ENCODE measurements around the gene PTPRT.

Gene PTPRT

DNA sequence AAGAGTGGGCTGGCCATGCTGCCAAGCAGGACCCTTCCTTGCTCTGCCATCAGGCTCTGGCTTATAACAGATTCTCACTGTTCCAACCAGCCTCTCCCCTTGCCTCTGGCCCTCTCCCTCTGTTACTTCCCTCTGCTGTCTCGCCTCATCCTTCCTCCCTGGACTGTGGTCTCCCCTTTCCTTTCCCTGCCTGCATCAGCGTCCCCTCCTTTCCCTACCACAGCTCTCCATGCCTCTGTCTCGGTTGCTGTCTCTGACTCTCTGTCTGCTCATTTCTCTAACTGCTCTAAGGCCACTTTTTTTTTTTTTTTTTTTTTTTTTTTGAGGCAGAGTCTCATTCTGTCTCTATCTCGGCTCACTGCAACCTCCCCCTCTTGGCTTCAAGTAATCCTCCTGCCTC, 173.4 kb downstream of the PTPRT start:
- no peak for DNase-seq

DNA sequence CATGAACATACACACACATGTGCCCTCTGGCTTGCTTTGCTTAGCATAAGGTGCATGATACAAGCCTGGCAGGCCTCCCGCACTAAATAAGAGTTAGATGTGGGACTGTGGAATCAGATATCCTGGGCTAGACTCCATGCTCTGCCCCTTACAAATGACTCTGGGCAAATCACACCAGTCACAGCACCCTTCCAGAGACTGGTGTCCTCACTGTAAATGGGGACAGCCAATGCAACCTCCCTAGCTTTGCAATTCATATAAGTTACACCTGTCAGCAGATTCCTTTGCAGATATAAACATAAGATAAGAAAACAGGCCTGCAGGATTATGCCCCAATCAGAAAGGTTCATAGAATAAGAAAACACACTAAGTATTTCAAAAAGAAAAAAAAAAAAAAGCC, 174.1 kb downstream of the PTPRT start:
- no peak for DNase-seq

DNA sequence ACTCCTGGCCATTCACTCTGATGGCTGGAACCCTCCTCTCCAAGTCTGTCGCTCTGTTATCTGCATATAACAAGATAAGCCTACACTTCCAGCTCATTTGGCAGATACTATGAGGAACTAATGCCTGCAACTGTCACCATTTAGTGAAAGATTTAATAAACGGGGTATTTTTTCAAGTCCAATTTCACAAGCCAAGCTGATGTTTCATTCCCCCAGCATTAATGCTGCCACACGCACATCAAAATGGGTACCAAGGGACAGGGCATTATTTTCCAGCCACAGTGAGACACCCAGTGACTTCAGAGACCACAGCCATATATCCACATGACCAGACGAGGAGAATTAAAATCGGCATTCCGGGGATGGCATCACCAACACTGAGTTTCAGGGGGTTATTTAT, 175.5 kb downstream of the PTPRT start:
- DNase-seq: no peak

DNA sequence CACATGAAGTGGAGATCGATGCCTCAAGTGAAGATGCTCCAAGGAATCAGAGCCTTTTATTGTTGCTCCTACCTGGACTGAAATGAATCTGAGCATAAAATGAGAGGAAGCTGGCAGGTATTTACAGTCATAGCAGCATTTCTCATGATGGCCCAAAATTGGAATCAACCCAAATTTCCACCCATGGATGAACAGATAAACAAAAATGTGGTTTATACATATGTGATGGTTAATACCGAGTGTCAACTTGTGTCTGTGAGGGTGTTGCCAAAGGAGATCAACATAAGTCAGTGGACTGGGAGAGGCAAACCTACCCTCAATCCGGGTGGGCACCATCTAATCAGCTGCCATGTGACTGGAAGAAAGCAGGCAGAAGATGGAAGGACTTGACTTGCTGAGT, 178.2 kb downstream of the PTPRT start:
- DNase-seq: peak; percentile 60

DNA sequence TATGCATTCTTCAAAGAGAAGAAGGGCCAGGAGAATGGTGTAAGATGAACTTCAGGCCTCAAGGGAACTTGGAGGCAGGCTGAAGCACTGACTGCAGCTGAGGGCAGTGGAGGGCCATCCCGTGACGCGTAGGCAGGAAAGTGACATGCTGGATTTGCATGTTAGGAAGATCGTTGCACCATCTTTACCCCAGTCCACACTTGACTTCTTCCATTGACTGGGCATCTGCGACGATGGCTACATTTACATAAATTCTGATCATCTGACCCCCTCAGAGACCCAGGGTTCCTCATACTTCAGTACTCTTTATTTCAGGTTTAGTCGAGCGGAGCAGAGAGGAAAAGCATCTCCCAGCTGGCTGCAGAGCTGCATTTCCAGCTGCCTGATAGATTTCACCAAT, 180.2 kb downstream of the PTPRT start:
- DNase-seq: no peak

DNA sequence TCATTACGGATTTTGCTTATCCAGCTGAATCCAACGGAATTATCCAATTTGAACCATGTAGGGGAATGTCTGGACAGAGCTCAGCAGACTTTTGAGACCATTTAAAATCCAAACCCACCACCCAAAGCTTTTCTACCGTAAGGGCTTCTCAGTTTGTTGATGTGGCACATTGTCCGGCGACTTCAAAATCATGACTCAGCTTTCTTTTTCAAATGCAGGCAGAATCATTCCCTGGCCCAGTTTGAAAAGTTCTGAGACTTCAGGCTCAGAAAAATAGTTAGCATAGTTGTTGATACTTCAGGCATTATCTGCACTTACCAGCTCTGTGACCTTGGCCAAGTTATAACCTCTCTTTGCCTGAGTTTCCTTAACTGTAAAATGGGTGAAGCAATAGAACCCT, 182.2 kb downstream of the PTPRT start:
- DNase-seq: no peak

DNA sequence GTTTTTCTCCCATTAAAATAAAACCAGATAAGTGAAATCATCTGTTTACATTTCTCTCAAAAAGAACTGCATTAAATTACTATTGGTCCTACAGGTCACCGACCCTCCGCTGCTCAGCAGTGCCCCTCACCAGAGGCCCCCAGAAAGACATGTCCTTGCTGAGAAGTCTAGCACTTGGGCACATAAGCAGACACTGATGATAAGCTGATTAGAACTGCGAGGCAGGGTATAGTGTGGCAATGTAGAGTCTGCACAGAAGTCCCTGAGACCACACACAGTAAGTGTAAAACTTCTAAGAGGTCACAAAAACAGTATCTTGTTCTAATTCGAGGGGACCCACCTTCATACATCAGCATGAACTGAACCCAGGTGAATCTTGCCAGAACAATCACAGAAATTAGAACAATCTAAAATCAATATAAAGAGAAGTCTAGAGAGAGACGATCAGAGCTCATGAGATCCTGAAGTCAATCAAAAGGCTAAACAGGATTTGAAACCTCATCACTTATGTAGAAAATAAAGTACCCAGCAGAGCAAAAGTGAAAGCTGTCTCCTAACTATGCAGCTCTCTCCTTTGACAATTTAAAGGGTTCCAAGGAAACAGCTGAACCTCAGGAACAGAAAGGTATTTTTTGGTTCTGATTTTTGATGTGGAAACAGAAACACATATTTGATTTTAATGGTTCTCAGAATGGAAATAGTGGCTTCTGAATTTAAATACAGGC, 182.9 kb downstream of the PTPRT start:
- DNase-seq: no peak

DNA sequence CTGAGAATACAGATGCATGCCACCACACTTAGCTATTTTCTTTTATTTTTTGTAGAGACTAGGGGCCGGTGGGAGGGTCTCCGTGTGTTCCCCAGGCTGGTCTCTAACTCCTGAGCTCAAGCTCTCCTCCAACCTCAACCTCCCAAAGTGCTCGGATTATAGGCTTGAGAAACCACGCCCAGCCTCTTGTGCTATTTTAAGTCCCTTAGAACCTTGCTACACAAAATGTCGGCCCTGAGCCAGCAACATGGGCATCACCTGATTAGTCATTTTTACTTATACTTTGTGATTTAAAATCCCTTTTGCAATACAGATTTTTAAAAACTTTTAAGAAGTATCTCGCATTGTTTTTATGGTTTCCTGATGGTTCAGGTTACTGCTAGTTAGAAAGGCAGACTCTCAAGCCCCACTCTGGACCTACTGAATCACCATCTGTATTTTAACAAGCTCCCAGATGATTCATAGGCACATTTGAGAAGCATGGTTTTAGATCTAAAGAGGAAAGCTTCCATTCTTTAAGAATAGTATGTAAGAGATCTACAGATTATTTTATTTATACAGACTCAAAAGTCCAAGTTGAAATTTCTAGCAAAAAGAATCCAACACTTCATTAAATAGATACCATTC, 186.3 kb downstream of the PTPRT start:
- no peak for DNase-seq

DNA sequence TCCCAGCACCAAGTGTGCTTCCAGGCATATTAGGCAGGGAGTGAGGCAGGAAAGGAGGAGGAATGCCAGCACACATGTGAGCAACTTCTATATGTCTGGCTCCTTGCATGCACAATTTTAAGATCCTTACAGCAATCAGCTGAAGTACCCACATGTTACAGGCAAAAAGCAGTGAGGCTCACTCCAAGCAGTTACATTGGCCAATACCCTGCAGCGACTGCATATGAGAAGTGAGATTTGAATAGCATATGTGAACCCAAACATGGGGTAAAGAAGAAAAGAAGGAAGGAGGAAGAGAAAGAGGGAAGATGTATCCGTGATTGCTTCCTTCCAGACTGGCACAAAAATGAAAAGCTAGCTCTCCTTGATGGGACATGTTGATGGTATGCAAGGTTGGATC, 193.6 kb downstream of the PTPRT start:
- no peak for DNase-seq

DNA sequence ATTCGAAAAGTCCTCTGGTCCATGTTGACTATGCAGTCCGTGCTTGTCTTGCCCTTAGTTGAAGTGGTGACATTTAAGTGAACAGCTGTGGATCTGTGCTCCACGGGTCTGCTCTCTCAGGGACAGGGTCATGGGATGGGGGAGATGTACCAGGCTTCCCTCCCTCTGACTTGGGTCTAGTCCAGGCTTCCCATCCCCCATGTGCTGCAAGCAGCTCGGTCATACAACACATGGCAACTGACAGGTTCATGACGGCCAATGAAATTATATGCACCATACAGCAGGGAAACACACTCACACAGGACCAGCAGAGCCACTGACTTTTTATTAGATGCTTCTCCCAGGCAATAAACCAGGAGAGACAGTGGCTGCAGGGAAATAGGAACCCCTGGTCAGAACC, 201.4 kb downstream of the PTPRT start:
- DNase-seq: no peak

DNA sequence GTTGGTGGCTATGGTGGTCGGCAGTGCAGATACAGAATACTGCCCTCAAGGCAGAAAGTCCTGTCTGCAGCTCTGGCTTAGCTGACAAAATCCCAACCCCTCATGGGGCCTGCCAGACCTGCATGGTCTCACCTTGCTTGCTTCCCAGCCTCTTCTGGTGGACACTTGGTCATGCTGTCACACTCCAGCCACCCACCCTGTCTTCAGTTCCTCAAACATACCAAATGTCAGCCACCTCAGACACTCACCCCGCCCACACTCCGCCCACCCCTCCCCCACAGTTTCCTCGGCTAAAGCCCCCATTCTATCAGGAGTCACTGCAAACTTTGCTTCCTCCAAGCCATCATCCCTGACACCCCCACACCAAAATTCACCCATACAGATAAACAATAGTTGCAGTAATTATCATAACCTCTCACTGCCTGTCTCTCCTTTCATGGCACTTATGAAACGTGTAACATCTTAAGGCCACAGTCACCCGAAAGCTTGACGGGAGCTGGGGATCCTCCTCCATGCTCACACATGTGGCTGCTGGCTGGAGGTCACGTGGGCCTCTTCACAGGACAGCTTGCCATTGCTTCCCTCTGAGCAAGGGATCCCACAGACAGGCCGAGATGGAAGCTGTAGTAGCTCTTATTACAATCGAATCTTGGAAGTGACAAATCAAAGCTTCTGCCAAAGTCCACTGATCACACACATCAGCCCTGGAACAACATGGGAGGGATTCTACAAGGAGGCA, 202.2 kb downstream of the PTPRT start:
- no peak for DNase-seq

DNA sequence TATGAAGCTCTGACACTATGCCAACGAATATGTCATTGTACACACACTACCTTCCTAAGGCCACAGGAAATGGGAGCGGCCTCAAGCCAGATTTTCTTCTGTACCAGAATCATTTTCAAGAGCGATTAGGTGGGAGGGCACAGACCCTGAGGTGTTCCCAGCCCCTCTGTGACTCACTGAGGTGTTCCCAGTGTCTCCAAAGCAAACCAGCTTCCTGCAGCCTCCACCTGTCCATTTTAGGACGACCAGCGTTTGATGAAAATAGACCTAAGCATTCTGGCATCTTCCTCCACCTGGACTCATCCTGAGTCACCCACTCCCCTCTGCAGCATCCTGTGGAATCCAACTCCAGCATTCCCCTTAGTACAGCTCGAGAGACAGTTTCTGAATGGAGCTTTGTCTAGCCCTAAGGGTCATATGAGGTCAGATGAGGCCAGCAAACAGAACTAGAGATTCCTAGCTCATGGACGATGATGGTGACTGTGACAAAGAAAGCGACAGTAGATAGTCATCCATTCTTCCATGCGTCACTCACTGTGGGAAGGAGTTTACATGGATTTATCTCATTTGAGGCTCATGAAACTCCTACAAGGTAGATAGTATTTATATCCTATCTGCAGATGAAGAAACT, 203.4 kb downstream of the PTPRT start:
- peak; percentile 91 for DNase-seq

DNA sequence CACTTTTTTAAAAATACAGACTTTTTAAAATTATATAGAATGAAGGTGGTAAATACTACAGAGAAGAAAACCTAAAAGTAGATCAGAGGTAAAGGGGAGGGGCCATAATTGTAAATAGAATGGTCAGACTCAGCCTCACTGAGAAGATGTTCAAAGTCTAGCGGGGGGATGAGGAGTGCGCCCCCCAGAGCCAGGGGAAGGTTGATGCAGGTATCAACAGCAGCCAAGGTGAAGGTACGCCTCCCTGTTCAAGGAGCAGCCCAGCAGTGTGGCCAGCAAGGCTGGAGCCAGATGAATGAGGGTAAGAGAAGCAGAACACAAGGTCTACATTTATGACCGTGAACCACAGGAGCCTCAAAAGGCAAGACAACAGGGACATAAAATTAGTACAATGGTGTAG, 204.1 kb downstream of the PTPRT start:
- DNase-seq: no peak

DNA sequence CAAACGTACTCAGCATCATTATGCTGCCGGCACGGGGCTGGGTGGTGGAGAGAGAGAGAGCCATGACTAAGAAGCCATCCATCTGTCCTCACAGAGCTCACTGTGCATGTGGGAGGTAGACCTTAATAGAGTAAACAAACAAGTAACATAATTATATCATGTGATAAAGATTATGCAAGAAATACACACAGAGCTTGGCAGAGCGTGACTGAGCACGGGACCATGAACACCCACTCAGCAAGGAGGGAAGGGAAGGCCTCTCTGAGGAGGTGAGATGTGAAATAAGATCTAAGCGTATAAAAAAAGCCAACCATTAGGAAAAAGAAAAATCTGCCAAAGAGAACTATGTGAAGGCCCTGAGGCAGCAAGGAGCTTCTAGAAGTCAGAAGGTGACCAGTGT, 207.5 kb downstream of the PTPRT start:
- peak; percentile 71 for DNase-seq

DNA sequence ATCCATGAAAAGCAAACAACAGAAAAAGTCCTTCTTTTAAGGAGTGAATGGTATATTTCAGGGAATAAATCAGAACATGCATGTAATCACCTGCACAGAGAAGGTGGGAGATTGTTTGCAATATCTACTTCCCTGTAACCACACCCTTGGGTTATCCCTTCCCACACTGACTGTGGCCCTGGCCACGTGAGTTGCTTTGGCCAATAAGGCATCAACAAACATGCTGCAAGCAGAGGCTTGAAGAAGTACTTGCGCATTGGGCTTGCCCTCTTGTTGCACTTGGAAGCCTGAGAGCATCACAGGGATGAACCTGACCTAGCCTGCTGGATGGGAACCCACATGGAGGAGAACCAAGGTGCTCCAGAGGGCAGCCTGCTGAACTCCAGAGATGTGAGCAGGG, 208.5 kb downstream of the PTPRT start:
- DNase-seq: no peak

DNA sequence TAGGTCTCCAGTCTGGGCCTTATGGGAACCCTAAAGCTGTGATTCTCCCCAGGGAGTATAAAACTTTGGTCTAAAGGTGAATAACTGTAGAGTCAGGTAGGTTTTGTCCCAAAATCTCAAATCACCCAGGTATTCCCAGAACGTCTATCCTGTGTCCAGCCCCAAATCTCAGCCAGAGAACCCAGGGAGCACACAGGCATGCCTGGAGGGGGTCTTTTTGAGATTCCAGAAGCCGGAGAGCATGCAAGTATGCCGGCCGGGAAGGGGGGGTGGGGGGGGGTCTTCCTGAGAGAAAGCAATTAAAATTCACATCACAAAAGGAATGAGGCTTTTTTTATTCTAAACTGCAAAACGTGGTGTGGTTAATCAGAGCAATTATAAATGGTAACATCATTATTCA, 210.0 kb downstream of the PTPRT start:
- DNase-seq: no peak

DNA sequence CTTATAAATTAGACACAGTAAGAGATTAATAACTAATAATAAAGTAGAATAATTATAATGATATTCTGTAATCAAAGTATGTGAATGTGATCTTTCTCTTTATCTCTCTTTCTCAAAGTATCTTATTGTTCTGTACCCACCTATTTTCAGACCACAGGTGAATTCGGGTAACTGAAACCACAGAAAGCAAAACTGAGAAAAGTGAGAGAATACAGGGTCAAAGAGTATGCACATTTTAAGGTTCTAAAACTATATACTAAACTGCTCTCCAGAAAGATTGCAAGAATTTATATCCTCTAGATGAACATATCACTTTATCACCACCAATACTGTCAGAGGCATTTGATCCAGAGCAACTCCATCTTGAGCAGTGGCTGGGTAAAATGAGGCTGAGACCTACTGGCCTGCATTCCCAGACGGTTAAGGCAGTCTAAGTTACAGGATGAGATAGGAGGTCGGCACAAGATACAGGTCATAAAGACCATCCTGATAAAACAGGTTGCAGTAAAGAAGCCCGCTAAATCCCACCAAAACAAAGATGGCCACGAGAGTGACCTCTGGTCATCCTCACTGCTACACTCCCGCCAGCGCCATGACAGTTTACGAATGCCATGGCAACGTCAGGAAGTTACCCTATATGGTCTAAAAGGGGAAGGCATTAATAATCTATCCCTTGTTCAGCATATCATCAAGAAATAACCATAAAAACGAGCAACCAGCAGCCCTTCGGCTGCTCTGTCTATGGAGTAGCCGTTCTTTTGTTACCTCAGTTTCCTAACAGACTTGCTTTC, 211.3 kb downstream of the PTPRT start:
- no peak for DNase-seq

DNA sequence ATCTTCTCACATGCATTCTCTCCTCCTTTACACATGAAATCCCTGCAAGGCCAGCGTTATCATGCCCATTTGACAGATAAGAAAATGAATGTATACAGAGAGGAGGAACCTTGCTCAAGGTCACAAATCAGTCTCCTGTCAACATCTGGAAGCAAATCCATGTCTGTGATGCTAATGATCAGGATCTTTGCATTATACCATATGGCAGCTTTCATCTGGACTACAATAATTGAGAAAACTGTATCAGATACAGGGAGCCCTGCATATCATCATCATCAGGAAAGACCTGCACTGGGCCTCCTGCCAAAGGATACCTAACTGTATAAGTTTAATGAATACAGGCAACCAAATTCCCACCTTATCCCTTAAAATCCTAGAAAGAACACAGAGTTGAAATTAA, 213.7 kb downstream of the PTPRT start:
- DNase-seq: no peak

DNA sequence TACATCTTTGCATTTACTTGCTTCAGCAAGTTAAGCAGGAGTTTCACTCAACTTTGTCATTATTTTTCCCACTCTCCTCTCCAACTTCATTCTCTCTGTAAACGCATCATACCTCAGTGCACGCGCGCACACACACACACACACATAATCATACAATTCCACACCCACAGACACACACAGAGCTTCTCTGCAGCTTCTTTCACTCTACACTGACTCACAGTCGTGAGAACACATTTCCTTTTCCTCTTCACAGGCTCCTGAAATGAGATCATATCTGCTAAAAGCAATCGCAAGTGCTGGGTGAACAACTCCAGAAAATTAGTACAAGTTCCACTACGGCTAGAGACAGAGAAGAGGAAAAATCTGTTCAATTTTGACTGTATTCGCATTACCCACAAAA, 215.4 kb downstream of the PTPRT start:
- no peak for DNase-seq

DNA sequence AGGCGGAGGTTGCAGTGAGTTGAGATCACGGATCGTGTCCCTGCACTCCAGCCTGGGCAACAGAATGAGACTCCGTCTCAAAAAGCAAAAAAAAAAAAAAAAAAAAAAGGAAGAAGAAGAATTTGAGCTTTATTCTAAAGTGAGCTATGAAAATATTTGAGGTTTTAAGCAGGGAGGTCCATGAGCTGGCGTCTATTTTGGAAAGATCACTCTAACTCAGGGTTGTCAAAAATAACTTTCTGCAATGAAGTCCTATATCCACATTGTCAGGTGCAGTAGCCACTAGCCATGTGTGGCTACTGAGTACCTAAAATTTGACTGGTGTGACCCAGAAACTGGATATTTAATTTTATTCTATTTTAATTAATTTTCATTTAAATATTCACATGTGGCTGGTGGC, 217.1 kb downstream of the PTPRT start:
- no peak for DNase-seq

DNA sequence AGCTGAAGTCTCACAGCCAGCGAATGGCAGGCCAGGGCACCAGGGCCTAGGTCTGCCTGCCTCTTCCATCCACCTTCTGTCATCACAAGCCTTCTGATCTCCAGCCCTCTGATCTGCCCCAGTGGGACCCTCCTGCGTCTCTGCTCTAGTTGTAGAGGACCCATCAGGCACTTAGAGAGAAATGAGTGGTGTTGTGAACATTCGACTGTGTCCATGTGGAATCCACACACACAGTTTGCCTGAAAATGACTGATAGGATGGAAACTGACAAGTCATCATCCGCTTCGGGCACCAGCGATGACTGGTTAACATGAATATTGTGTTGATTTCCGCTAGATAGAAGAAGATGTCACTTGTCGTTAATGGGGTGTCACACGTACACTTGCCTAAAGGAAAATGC, 221.0 kb downstream of the PTPRT start:
- no peak for DNase-seq

DNA sequence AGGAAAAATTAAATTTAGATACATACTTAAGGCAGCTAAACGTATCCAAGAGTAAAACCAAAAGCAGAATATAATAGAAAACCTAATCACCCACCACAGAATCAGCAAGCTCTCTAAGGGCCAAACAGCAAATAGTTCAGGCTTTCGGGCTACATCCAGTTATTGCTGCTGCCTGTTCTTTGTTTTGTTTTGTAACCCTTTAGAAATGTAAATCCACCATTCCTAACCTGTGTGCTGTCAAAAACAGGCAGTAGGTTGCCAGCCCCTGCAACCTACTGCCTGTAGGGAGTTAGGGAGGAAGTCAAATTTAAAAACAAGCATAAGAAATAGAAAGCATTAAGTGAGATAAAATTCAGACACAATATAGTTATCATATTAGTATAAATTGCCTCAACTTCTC, 225.9 kb downstream of the PTPRT start:
- no peak for DNase-seq

DNA sequence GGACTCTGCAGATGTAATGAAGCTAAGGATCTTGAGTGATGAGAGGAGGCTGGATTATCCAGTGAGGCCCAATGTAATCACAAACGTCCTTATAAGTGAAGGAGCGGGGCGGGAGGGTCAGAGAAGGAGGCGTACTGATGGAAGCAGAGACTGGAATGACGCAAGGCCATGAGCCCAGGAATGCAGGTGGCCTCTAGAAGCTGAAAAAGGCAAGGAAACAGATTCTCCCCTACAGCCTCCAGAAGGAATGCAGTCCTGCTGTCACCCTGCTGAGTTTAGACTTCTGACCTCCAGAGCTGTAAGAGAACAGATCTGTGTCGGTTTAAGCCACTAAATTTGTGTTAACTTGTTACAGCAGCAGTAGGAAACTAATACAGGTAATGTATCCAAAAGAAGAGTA, 227.9 kb downstream of the PTPRT start:
- no peak for DNase-seq
